Measurements from ENCODE around the gene SMCO2. TPM values are rescaled to one million over a fixed set of nuclear protein-coding genes. Genes with fewer than 3 reads are reported as not detected.

Gene SMCO2
- total RNA-seq, 1 experiment from 2014 or later: not detected

DNA sequence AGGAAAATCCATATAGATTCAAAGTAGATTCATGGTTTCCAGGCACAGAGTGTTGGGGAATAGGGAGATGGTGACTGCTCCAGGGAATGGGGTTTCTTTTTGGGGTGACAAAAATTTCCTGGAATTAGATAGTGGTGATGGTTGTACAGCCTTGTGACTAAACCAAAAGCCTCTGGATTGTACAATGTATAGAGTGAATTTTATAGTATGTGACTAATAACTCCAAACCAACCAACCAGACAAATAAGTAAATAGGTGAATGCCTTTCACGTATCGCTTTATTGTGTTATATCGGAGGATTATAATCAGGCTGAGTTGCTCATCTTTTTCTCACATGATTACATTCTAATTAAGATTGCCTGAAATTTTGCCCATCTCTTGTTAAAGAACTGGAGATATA is 52.8 kb downstream of the SMCO2 start:
- no peaks in the 10 kb centered on the region for H4K20me1 ChIP-seq (ENCODE audit: insufficient read depth)
- TF ChIP-seq REST (IDR thresholded peaks at IDR 0.05; ENCODE audit: low read depth) (no peak), YY1 (IDR thresholded peaks at IDR 0.05; ENCODE audit: extremely low read depth, insufficient replicate concordance, low read depth, low read length) (no peak), EGR1 (IDR thresholded peaks at IDR 0.05; ENCODE audit: low read depth) (no peak), TCF7L2 (IDR thresholded peaks at IDR 0.05; ENCODE audit: borderline replicate concordance, extremely low read depth, insufficient read depth, insufficient read length) (no peak), SIN3A (IDR thresholded peaks at IDR 0.05; ENCODE audit: low read depth) (no peak), POLR2A (IDR thresholded peaks at IDR 0.05; ENCODE audit: borderline replicate concordance, extremely low read depth, insufficient read depth, insufficient read length) (no peak), FOSL1 (IDR thresholded peaks at IDR 0.05; ENCODE audit: low read depth) (no peak)
- TF ChIP-seq, protein P1, sequence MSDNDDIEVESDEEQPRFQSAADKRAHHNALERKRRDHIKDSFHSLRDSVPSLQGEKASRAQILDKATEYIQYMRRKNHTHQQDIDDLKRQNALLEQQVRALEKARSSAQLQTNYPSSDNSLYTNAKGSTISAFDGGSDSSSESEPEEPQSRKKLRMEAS (IDR thresholded peaks at IDR 0.05): no peak
- no peak for ATAC-seq
- no peak overlapping the region for H3K4me2 ChIP-seq (ENCODE audit: low read length)
- no peaks in the 10 kb centered on the region for H3K4me1 ChIP-seq (ENCODE audit: control insufficient read depth in 1 of 2, insufficient read depth in 2 of 2, low read length in 2 of 2)
- H3K9me2 ChIP-seq (ENCODE audit: insufficient read depth): no peaks in the 10 kb centered on the region
- H3K4me3 ChIP-seq (replicated peaks in 1 of 2; ENCODE audit: low read depth in 1 of 2, low read length in 2 of 2): no peak overlapping the region
- DNase-seq (ENCODE audit: low read depth, low spot score): no peak
- H3K9me3 ChIP-seq (ENCODE audit: control insufficient read depth in 1 of 2, insufficient read depth in 1 of 2, low read depth in 1 of 2, low read length in 2 of 2): no peaks in the 10 kb centered on the region
- no TSS peak for BruUV-seq (replicated peaks)
- H3K79me2 ChIP-seq (ENCODE audit: insufficient read depth, low read length): no peaks in the 10 kb centered on the region
- POLR2A ChIA-PET: no interaction called here
- RAD21 ChIA-PET (ENCODE audit: low non-redundant PET in 1 of 2, low total read pairs in 2 of 2, uncharacterized antibody in 2 of 2, unreplicated experiment in 2 of 2): no interaction called here
- no peaks in the 10 kb centered on the region for H3K36me3 ChIP-seq (ENCODE audit: control insufficient read depth in 1 of 2, insufficient read depth in 2 of 2, low read length in 2 of 2)
- H3K9ac ChIP-seq (ENCODE audit: low read length): no peak overlapping the region
- H2AFZ ChIP-seq (ENCODE audit: low read depth, low read length, poor library complexity, severe bottlenecking): no peak overlapping the region
- intact Hi-C loops (cut with micrococcal nuclease): no loop called here
- H3K27me3 ChIP-seq (ENCODE audit: insufficient read depth, low read length): no peaks in the 10 kb centered on the region
- H3K27ac ChIP-seq (ENCODE audit: low read depth, low read length): no peak overlapping the region
- CTCF ChIA-PET: no interaction called here
